C4-2B (cell line): ENCODE results near the gene KLHL28.

Experiments
- CTCF ChIP-seq: fragments of 450-650 bp; conservative IDR thresholded peaks from 2 replicates; pipeline ENCODE4 v1.5.1; 2017; ENCODE audit warnings: mild to moderate bottlenecking
- ZFX ChIP-seq: fragments of 450-650 bp; IDR thresholded peaks from 2 replicates; pipeline ENCODE4 v1.6.1; 2017

GRCh38 chr14:44914849-44915248 lies 46.9 kb downstream of the KLHL28 start:
- TF ChIP-seq CTCF (no peak), ZFX (no peak)
